T-cell (primary cell): ENCODE measurements around the gene FKBP11. TPM values are rescaled to one million over a fixed set of nuclear protein-coding genes. Genes with fewer than 3 reads are reported as not detected.

Experiments
- ATAC-seq, 4 experiments: fragments of 200-7000 bp in 3 of 4; fragments of 150-1000 bp in 1 of 4; cut with Tn5 transposase; replicated peaks in 1 of 4; 1 replicate in 3 of 4; 2 replicates in 1 of 4; pipeline ENCODE4 v1.10.0; 2021; ENCODE audit warnings: moderate library complexity in 3 of 4, mild to moderate bottlenecking in 2 of 4, moderate number of reproducible peaks in 1 of 4
- CTCF ChIA-PET, 2 donors: fragments of 300-600 bp; sonication (Branson Sonifier 250); formaldehyde crosslinking; loops; one replicate each; lab custom pipeline; 2022; ENCODE audit warnings: antibody characterized with exemption in 2 of 2; lab: Charles Lee
- POLR2A ChIA-PET, 2 donors: fragments of 300-600 bp; sonication (Branson Sonifier 250); formaldehyde crosslinking; loops; one replicate each; lab custom pipeline; 2022; ENCODE audit warnings: antibody characterized with exemption in 2 of 2; lab: Charles Lee
- DNase-seq, 35 experiments: peaks; one replicate each; pipeline versions ENCODE4 v3.0.0 to v3.0.0-alpha.2; 2013 to 2023
- H3K27ac ChIP-seq: one replicate; pipeline ENCODE4 v1.5.1; 2013; ENCODE audit warnings: low read length
- H3K27me3 ChIP-seq, 2 experiments: replicated peaks in 1 of 2; 1 replicate in 1 of 2; 2 replicates in 1 of 2; pipeline versions ENCODE4 v1.6.1 to v1.7.0; 2013; ENCODE audit warnings: low read length in 1 of 2, mixed read lengths in 1 of 2; ENCODE audit not compliant: control insufficient read depth in 2 of 2, insufficient read depth in 2 of 2; ENCODE audit errors: extremely low read depth in 1 of 2
- H3K36me3 ChIP-seq, 2 donors: 1 replicate in 1 of 2; 2 replicates in 1 of 2; pipeline versions ENCODE4 v1.6.1 to v1.7.0; 2013; ENCODE audit warnings: low read length in 1 of 2; ENCODE audit not compliant: control insufficient read depth in 2 of 2, insufficient read depth in 1 of 2; ENCODE audit errors: extremely low read depth in 1 of 2
- H3K4me1 ChIP-seq, 2 experiments: 1 replicate in 1 of 2; 2 replicates in 1 of 2; pipeline versions ENCODE4 v1.6.1 to v1.7.0; 2013; ENCODE audit warnings: low read length in 2 of 2, mixed read lengths in 1 of 2; ENCODE audit not compliant: insufficient read depth in 2 of 2, control insufficient read depth in 1 of 2; ENCODE audit errors: extremely low read depth in 1 of 2
- H3K4me3 ChIP-seq, 2 donors: 1 replicate in 1 of 2; 2 replicates in 1 of 2; pipeline versions ENCODE4 v1.5.1 to v1.7.0; 2013; ENCODE audit warnings: mild to moderate bottlenecking in 2 of 2, low read length in 1 of 2, moderate library complexity in 1 of 2; ENCODE audit not compliant: control insufficient read depth in 1 of 2; ENCODE audit errors: extremely low read depth in 1 of 2
- H3K9me3 ChIP-seq: 2 replicates; pipeline ENCODE4 v1.7.0; 2013
- H3K27ac Mint-ChIP-seq, 2 donors: one replicate each; pipeline ENCODE4 v1.8.0; 2020 to 2021; ENCODE audit warnings: mild to moderate bottlenecking in 2 of 2, mixed read lengths in 2 of 2
- H3K27me3 Mint-ChIP-seq, 2 donors: one replicate each; pipeline ENCODE4 v1.8.0; 2021 to 2022; ENCODE audit warnings: mixed read lengths in 2 of 2
- H3K36me3 Mint-ChIP-seq: one replicate; pipeline ENCODE4 v1.8.0; 2021; ENCODE audit warnings: mixed read lengths
- H3K4me1 Mint-ChIP-seq, 3 donors: one replicate each; pipeline ENCODE4 v1.8.0; 2020 to 2022; ENCODE audit warnings: mixed read lengths in 3 of 3, mild to moderate bottlenecking in 1 of 3
- H3K4me3 Mint-ChIP-seq, 3 donors: one replicate each; pipeline ENCODE4 v1.8.0; 2020 to 2022; ENCODE audit warnings: mild to moderate bottlenecking in 3 of 3, mixed read lengths in 3 of 3, moderate library complexity in 3 of 3
- H3K9me3 Mint-ChIP-seq, 3 donors: one replicate each; pipeline ENCODE4 v1.8.0; 2020 to 2022; ENCODE audit warnings: mixed read lengths in 3 of 3
- WGBS: methylation state at CpG from one replicate; pipeline ENCODE4 v1.1.5; 2013; ENCODE audit warnings: missing lambda C conversion rate; ENCODE audit not compliant: insufficient coverage; 5-methylcytosine and 5-hydroxymethylcytosine counted together
- total RNA-seq, 35 experiments: library from RNA in 6 of 35; stranded (reverse) in 6 of 35; fragments of 120-200 nt in 1 of 35; gene quantifications; one replicate each; pipeline versions ENCODE4 v1.2.1 to v1.2.4 and lab custom pipeline; 2013 to 2026

The FKBP11 gene
- 10 to 100 TPM; 55.6 to 83.0 (median 68.1) TPM for total RNA-seq
- 60.4 TPM for total RNA-seq (2013)
- 19.9 to 64.2 (median 34.6) reads per million in 29 experiments for total RNA-seq (lab: John Stamatoyannopoulos, UW)

GRCh38 chr12:48925304-48926011 lies at the start of gene FKBP11:
FKBP11 (minus strand) TSS chr12:48925492; CDS start chr12:48925428, 64 bp downstream.
- H3K36me3 ChIP-seq: peaks cover 0 to 42% of the 10 kb centered on the region in 2 donors
- no peaks in the 10 kb centered on the region for H3K9me3 Mint-ChIP-seq
- 4% methylated on average over 38 of the region's 38 CpGs for WGBS
- peaks cover 36 to 59% (median 58%) of the 10 kb centered on the region in 3 donors for H3K4me1 Mint-ChIP-seq
- H3K4me1 ChIP-seq: peaks cover 8 to 37% of the 10 kb centered on the region in 2 experiments
- no peaks in the 10 kb centered on the region for H3K27me3 Mint-ChIP-seq
- peaks cover 31% of the 10 kb centered on the region for H3K36me3 Mint-ChIP-seq
- H3K27ac Mint-ChIP-seq: peak within 1 kb of the TSS; percentile 90 to 92
- peak; percentile 83 to 87 (median 85) for ATAC-seq
- H3K4me3 ChIP-seq: peak within 1 kb of the TSS; percentile 93 to 100
- H3K9me3 ChIP-seq: no peaks in the 10 kb centered on the region
- POLR2A ChIA-PET: interaction anchor here (0.5 to 1.7 kb wide), 10 partner anchors 8 to 299 kb away, joined by 3 to 15 read pairs (median 4); partner anchors contain the start of genes ARF3 (in 1 of the 2) and DDX23 (in 1 of the 2)
- peak within 1 kb of the TSS; percentile 97 for H3K27ac ChIP-seq
- H3K27me3 ChIP-seq: no peaks in the 10 kb centered on the region
- peak; percentile 59 to 88 (median 77) for DNase-seq
- peak within 1 kb of the TSS; percentile 88 to 96 (median 95) for H3K4me3 Mint-ChIP-seq
- CTCF ChIA-PET: interaction anchor here (0.5 to 3.0 kb wide), 23 partner anchors 8 to 819 kb away, joined by 3 to 30 read pairs (median 5); partner anchors contain the start of genes ARF3 (in 1 of the 2), DDX23 (in 1 of the 2), RND1 (in 1 of the 2) and SENP1 (in 1 of the 2)

DNA sequence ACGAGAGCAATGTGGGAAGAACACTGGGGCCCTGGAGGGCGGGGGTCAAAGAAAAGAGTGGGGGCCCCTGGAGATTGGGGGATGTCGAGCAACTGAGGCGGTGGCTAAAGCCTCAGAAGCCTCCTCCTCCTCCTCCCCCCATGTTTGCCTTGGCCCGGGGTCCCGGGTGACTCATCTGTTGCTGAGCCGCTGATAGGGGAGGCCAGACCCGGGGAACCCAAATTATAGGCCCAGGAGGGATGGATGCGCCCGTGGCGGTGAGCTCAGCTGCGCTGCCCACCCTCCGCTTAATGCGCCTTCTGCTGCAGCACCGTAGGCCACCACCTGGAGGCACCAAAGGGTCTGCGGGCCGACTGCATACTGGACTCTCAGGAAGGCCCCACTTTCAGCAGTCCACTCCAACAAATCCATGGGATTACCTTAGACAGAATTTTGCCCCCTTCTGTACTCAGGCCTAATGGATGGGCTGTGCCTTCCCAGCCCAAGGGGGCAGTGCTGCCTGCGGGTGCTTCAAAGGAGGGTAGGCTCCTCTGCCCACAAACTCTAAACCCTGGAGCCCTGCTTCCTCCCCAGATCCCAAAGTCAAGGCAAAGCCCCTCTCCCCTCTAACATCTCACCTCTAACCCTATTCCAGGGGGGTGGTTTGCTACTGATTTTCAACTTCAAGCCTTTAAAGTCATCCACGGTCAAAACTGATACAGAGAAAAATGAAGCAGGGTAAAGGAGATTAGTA lies 48.8 kb upstream of the FKBP11 start:
- 25% methylated on average over 14 of the region's 19 CpGs for WGBS
- Histone ChIP-seq H3K4me3 (no peak overlapping the region), H3K4me1 (peaks cover 16 to 65% of the 10 kb centered on the region in 2 experiments), H3K9me3 (no peaks in the 10 kb centered on the region), H3K27ac (no peak overlapping the region), H3K27me3 (peaks cover 16 to 71% of the 10 kb centered on the region in 2 experiments), H3K36me3 (no peaks in the 10 kb centered on the region)
- Mint-ChIP-seq H3K27ac (peak overlapping the region in 1 of 2 donors; percentile 1), H3K36me3 (no peaks in the 10 kb centered on the region), H3K4me3 (no peak overlapping the region), H3K9me3 (no peaks in the 10 kb centered on the region), H3K4me1 (peaks cover 41 to 51% (median 44%) of the 10 kb centered on the region in 3 donors), H3K27me3 (peaks cover 41 to 55% of the 10 kb centered on the region in 2 donors)
- ChIA-PET CTCF (interaction anchor here (0.7 to 1.1 kb wide), 2 partner anchors 121 to 1115 kb away, joined by 3 read pairs; no protein-coding TSS in a partner anchor), POLR2A (interaction anchor here in 1 of 2 donors (0.6 kb wide), 1 partner anchor 1892 kb away, joined by 3 read pairs; no protein-coding TSS in a partner anchor)
- ATAC-seq: no peak
- peak in 6 of 35 experiments; percentile 32 to 60 (median 35) for DNase-seq

GRCh38 chr12:48973531-48973930 lies 48.2 kb upstream of the FKBP11 start:
- no peak overlapping the region for H3K4me3 Mint-ChIP-seq
- CTCF ChIA-PET: interaction anchor here (0.6 to 1.1 kb wide), 3 partner anchors 19 to 121 kb away, joined by 3 to 13 read pairs (median 6); no protein-coding TSS in a partner anchor
- H3K9me3 Mint-ChIP-seq: no peaks in the 10 kb centered on the region
- Histone ChIP-seq H3K9me3 (no peaks in the 10 kb centered on the region), H3K4me1 (peaks cover 11 to 59% of the 10 kb centered on the region in 2 experiments), H3K27me3 (peaks cover 16 to 66% of the 10 kb centered on the region in 2 experiments), H3K4me3 (no peak overlapping the region), H3K27ac (no peak overlapping the region), H3K36me3 (no peaks in the 10 kb centered on the region)
- POLR2A ChIA-PET: interaction anchor here in 1 of 2 donors (0.6 kb wide), 1 partner anchor 1891 kb away, joined by 3 read pairs; no protein-coding TSS in a partner anchor
- ATAC-seq (no peak), DNase-seq (no peak)
- peaks cover 35 to 49% (median 40%) of the 10 kb centered on the region in 3 donors for H3K4me1 Mint-ChIP-seq
- WGBS: 61% methylated on average over 5 of the region's 12 CpGs
- no peaks in the 10 kb centered on the region for H3K36me3 Mint-ChIP-seq
- H3K27ac Mint-ChIP-seq: no peak overlapping the region
- H3K27me3 Mint-ChIP-seq: peaks cover 37 to 52% of the 10 kb centered on the region in 2 donors

GRCh38 chr12:48972952-48973483 lies 47.7 kb upstream of the FKBP11 start:
- H3K27ac ChIP-seq: no peak overlapping the region
- ChIA-PET POLR2A (no interaction called here), CTCF (interaction anchor here in 1 of 2 donors (0.6 kb wide), 2 partner anchors 19 to 60 kb away, joined by 6 to 13 read pairs; no protein-coding TSS in a partner anchor)
- Mint-ChIP-seq H3K4me1 (peaks cover 35 to 47% (median 39%) of the 10 kb centered on the region in 3 donors), H3K27me3 (peaks cover 37 to 52% of the 10 kb centered on the region in 2 donors), H3K27ac (no peak overlapping the region), H3K36me3 (no peaks in the 10 kb centered on the region), H3K9me3 (no peaks in the 10 kb centered on the region), H3K4me3 (no peak overlapping the region)
- DNase-seq (no peak), ATAC-seq (no peak)
- H3K9me3 ChIP-seq: no peaks in the 10 kb centered on the region
- peaks cover 7 to 54% of the 10 kb centered on the region in 2 experiments for H3K4me1 ChIP-seq
- peaks cover 16 to 62% of the 10 kb centered on the region in 2 experiments for H3K27me3 ChIP-seq
- no peaks in the 10 kb centered on the region for H3K36me3 ChIP-seq
- WGBS: 20% methylated on average over 3 of the region's 3 CpGs
- H3K4me3 ChIP-seq: no peak overlapping the region

DNA sequence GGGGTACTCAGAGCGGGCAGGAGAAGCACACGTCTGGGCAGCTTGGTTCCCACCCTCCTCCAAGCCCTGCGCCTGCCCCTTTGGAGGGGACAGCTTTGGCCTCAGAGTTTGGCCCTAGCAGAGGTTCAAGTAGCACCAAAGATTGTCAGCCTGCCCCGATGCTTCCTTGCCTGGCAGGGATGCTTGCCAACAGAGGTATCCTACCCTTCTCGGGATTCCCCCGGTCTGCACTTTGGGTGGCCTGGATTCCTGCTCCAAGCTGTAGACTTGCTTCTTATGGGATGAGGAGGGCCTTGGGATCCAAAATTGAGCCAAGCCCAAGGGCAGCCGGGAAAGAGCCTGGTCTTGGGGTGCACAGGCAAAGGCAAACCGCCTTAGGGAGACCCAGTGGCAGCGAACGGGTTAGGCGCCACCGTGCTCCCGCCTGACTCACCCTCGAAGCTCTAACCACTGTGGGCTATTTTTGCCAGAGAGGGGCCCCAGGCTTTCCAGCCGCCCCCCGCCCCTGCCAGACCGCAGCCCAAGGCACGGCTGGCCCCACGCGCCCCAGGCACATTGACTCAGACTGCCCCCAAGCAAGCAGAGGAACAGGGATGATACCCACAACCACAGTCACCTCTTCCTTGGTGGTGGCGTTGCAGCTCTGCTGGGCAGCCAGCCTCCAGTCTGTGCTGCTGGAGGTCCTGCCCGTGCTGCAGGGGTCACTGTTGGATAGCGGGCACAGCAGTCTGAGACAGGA lies 47.1 kb upstream of the FKBP11 start:
- peak overlapping the region in 1 of 2 donors; percentile 11 for H3K4me3 ChIP-seq
- peaks cover 35 to 46% of the 10 kb centered on the region in 2 donors for H3K27me3 Mint-ChIP-seq
- H3K9me3 ChIP-seq: no peaks in the 10 kb centered on the region
- H3K27ac Mint-ChIP-seq: no peak overlapping the region
- H3K4me1 ChIP-seq: peaks cover 7 to 47% of the 10 kb centered on the region in 2 experiments
- CTCF ChIA-PET: no interaction called here
- no peak overlapping the region for H3K27ac ChIP-seq
- H3K36me3 ChIP-seq: no peaks in the 10 kb centered on the region
- H3K9me3 Mint-ChIP-seq: no peaks in the 10 kb centered on the region
- H3K36me3 Mint-ChIP-seq: no peaks in the 10 kb centered on the region
- no peak for ATAC-seq
- peak overlapping the region in 2 of 3 donors; percentile 64 to 82 for H3K4me3 Mint-ChIP-seq
- 13% methylated on average over 23 of the region's 23 CpGs for WGBS
- DNase-seq: no peak
- peaks cover 29 to 42% (median 33%) of the 10 kb centered on the region in 3 donors for H3K4me1 Mint-ChIP-seq
- H3K27me3 ChIP-seq: peaks cover 13 to 57% of the 10 kb centered on the region in 2 experiments
- POLR2A ChIA-PET: no interaction called here
